Measurements from ENCODE around the gene STIM2. TPM values are rescaled to one million over a fixed set of nuclear protein-coding genes. Genes with fewer than 3 reads are reported as not detected.

The STIM2 gene
- total and polyA plus RNA-seq, 9 of the 15 experiments (the other 6 are each of a cell fraction or from before 2014, with no cell fraction given): 7.2 to 26.8 (median 15.4) TPM

DNA sequence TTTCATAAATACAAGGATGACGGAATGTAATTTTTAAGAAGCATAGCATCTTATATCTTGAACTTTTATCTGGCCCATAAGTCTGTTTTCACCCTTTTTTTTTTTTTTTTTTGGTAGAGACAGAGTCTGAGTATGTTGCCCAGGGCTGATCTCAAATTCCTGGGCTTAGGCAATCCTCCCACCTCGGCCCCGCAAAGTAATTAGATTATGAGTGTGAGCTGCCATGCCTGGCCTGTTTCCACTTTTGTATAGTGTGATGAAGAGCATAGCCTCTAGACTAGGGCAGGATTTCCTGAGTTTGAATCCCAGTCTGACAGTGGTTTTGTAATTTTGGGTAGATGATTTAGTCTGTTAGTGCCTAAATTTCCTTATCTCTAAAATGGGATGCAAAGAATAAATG, 11.0 kb downstream of the STIM2 start:
- ChIA-PET POLR2A (no interaction called here), CTCF (ENCODE audit: low intra/inter-chr PET ratio) (no interaction called here)
- Histone ChIP-seq H3K4me3 (no peak overlapping the region), H4K20me1 (replicated peaks; ENCODE audit: control insufficient read depth, insufficient read depth, low read length) (no peaks in the 10 kb centered on the region), H3K9me3 (replicated peaks; ENCODE audit: control insufficient read depth, insufficient read depth, low read depth, low read length) (no peaks in the 10 kb centered on the region), H3K9me1 (ENCODE audit: control insufficient read depth, insufficient read depth, low read length) (no peaks in the 10 kb centered on the region), H2AFZ (ENCODE audit: low read depth, low read length) (no peak overlapping the region), H3K79me2 (ENCODE audit: control insufficient read depth, insufficient read depth, low read length) (peaks cover 12% of the 10 kb centered on the region; the same call in 1 of the 3 replicates), H3K4me2 (ENCODE audit: insufficient read depth, low read length) (no peak overlapping the region), H3K9ac (ENCODE audit: insufficient read depth in 1 of 2, low read depth in 2 of 2, low read length in 2 of 2) (no peak overlapping the region), H3K36me3 (ENCODE audit: control insufficient read depth, insufficient read depth, low read length) (no peaks in the 10 kb centered on the region), H3K27me3 (ENCODE audit: control insufficient read depth in 2 of 2, insufficient read depth in 2 of 2, low read length in 2 of 2) (no peaks in the 10 kb centered on the region), H3K27ac (ENCODE audit: extremely low read depth, low read depth, low read length) (no peak overlapping the region), H3K4me1 (replicated peaks in 1 of 2; ENCODE audit: control insufficient read depth in 2 of 2, insufficient read depth in 2 of 2, low read length in 2 of 2) (peaks cover 6 to 11% of the 10 kb centered on the region in 2 experiments; a peak in 4 of 5 replicates)
- FAIRE-seq: no peak
- no peak for DNase-seq (ENCODE audit: extremely low read depth in 1 of 4, low spot score in 3 of 4)
- in situ Hi-C loops (cut with MboI) (no loop called here), intact Hi-C loops (cut with micrococcal nuclease) (no loop called here)
- ATAC-seq: no peak
- TF ChIP-seq BMI1 (IDR thresholded peaks at IDR 0.05; ENCODE audit: low read length) (no peak), EZH2 (IDR thresholded peaks at IDR 0.05; ENCODE audit: borderline replicate concordance, low read depth, low read length) (no peak), EP400 (IDR thresholded peaks at IDR 0.05) (no peak), ELF2 (CRISPR knock-in tag; IDR thresholded peaks at IDR 0.05) (no peak), IRF1 (CRISPR knock-in tag; IDR thresholded peaks at IDR 0.05; ENCODE audit: borderline replicate concordance) (no peak), KAT7 (CRISPR knock-in tag; IDR thresholded peaks at IDR 0.05; ENCODE audit: borderline replicate concordance) (no peak), KAT8 (IDR thresholded peaks at IDR 0.05; ENCODE audit: low read depth) (no peak), SRSF7 (optimal IDR thresholded peaks at IDR 0.05; ENCODE audit: low read depth, low read length) (no peak), SREBF1 (IDR thresholded peaks at IDR 0.05; ENCODE audit: borderline replicate concordance, low read depth, low read length) (no peak)
- TF ChIP-seq, protein P1, sequence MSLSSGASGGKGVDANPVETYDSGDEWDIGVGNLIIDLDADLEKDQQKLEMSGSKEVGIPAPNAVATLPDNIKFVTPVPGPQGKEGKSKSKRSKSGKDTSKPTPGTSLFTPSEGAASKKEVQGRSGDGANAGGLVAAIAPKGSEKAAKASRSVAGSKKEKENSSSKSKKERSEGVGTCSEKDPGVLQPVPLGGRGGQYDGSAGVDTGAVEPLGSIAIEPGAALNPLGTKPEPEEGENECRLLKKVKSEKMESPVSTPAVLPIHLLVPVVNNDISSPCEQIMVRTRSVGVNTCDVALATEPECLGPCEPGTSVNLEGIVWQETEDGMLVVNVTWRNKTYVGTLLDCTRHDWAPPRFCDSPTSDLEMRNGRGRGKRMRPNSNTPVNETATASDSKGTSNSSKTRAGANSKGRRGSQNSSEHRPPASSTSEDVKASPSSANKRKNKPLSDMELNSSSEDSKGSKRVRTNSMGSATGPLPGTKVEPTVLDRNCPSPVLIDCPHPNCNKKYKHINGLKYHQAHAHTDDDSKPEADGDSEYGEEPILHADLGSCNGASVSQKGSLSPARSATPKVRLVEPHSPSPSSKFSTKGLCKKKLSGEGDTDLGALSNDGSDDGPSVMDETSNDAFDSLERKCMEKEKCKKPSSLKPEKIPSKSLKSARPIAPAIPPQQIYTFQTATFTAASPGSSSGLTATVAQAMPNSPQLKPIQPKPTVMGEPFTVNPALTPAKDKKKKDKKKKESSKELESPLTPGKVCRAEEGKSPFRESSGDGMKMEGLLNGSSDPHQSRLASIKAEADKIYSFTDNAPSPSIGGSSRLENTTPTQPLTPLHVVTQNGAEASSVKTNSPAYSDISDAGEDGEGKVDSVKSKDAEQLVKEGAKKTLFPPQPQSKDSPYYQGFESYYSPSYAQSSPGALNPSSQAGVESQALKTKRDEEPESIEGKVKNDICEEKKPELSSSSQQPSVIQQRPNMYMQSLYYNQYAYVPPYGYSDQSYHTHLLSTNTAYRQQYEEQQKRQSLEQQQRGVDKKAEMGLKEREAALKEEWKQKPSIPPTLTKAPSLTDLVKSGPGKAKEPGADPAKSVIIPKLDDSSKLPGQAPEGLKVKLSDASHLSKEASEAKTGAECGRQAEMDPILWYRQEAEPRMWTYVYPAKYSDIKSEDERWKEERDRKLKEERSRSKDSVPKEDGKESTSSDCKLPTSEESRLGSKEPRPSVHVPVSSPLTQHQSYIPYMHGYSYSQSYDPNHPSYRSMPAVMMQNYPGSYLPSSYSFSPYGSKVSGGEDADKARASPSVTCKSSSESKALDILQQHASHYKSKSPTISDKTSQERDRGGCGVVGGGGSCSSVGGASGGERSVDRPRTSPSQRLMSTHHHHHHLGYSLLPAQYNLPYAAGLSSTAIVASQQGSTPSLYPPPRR (CRISPR knock-in tag; IDR thresholded peaks at IDR 0.05; ENCODE audit: borderline replicate concordance): no peak
- 80% methylated on average over 3 of the region's 3 CpGs for WGBS (ENCODE audit: insufficient coverage, low coverage, missing lambda C conversion rate)
- BruUV-seq (replicated peaks): no TSS peak

Data from K562 (cell line).